GM18505 (cell line): ENCODE measurements around the gene GAL3ST2.
"Not testable (repeated sequence)": the region's sequence is repeated elsewhere in the genome, so short reads cannot be mapped to it uniquely, and the experiment has no call there.

Source experiments
- ATAC-seq: cut with Tn5 transposase; IDR thresholded peaks from one replicate; pipeline ENCODE4 v1.9.1; 2021; ENCODE audit not compliant: unreplicated experiment
- POLR2A ChIP-seq: IDR thresholded peaks from 4 replicates; pipeline ENCODE4 v1.6.1; 2011; ENCODE audit warnings: borderline replicate concordance; ENCODE audit not compliant: insufficient read depth, insufficient read length; ENCODE audit errors: extremely low read depth

Gene GAL3ST2

GRCh38 chr2:241776336-241777169 lies at the start of gene GAL3ST2:
Gene GAL3ST2, plus strand, starts transcription at chr2:241776822. Its CDS starts 134 bp downstream, at chr2:241776956.
- ATAC-seq, result no peak
- TF ChIP-seq POLR2A, result no peak

- no peak for ATAC-seq
- no peak for TF ChIP-seq POLR2A
These were observed 48.6 kb upstream of the GAL3ST2 start for GRCh38 chr2:241728000-241728399.

- TF ChIP-seq POLR2A, result no peak
These were observed 48.0 kb upstream of the GAL3ST2 start for GRCh38 chr2:241728627-241729026.

DNA sequence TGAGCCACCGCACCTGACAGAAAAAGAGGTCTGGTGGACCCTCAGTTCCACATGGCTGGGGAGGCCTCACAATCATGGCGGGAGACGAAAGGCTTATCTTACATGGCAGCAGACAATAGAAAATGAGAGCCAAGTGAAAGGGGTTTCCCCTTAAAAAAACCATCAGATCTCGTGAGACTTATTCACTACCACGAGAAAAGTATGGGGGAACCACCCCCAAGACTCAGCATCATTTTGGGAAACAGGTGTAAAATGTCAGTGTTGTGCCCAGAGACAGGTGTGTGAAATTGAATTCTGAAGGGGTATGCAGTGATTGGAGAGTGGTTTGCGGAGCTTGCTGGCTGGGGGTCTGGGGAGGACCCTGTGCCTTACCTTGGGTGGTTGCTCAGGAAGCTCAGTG lies 46.8 kb upstream of the GAL3ST2 start:
- ATAC-seq, result no peak
- no peak for TF ChIP-seq POLR2A

More at GRCh38 chr2:241728627-241729026, 48.0 kb upstream of the GAL3ST2 start:
- ATAC-seq, result no peak

- no peak for TF ChIP-seq POLR2A
These were observed 45.8 kb upstream of the GAL3ST2 start for GRCh38 chr2:241730671-241731293.

GRCh38 chr2:241732513-241733186 lies 44.0 kb upstream of the GAL3ST2 start:
- not testable (repeated sequence) for ATAC-seq

More at GRCh38 chr2:241730671-241731293, 45.8 kb upstream of the GAL3ST2 start:
- no peak for ATAC-seq

DNA sequence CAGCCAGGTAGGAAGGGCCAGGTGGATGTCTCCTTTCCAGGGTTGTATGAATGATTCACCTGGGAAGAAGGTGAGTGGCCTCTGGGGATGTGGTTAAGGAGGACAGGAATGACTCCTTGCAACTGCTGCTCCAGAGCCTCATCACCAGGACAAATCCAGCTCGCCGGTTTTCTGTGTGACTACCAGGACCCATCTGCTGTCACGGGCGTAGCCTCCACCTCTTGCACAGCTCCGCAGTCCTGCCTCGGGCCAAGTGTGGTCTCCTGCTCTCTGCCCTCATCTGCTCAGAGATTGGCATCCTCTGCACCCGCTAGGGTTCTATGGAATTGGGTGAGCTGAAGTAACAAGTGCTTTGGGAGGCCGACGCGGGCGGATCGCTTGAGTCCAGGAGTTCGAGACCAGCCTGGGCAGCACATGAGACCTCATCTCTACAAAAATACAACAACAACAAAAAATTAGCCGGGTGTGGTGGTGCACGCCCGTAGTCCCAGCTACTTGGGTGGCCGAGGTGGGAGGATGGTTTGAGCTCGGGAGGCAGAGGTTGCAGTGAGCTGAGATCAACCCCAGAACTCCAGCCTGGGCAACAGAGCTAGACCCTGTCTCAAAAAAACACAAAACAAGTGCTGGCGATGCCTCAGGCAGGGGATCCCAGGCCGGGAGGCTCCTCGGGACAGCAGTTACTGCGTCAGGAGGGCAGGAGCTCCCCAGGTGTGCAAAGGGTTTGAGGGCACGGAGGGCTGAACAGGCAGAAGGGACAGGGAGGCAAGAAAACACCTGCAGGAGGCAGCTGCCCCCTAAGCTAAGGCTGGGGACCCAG lies 43.0 kb upstream of the GAL3ST2 start:
- no peak for TF ChIP-seq POLR2A
- ATAC-seq, result no peak

- no peak for ATAC-seq
- TF ChIP-seq POLR2A, result no peak
These were observed 42.5 kb upstream of the GAL3ST2 start for GRCh38 chr2:241734208-241734466.

GRCh38 chr2:241734467-241735208 lies 42.0 kb upstream of the GAL3ST2 start, which contains the start of gene D2HGDH:
Gene D2HGDH, plus strand, starts transcription at chr2:241734630. Its CDS starts 595 bp downstream, at chr2:241735225.
- peak; percentile 87 for TF ChIP-seq POLR2A
- peak; percentile 81 for ATAC-seq

- TF ChIP-seq POLR2A, result no peak
- no peak for ATAC-seq
These were observed 40.5 kb upstream of the GAL3ST2 start for GRCh38 chr2:241736111-241736510.

DNA sequence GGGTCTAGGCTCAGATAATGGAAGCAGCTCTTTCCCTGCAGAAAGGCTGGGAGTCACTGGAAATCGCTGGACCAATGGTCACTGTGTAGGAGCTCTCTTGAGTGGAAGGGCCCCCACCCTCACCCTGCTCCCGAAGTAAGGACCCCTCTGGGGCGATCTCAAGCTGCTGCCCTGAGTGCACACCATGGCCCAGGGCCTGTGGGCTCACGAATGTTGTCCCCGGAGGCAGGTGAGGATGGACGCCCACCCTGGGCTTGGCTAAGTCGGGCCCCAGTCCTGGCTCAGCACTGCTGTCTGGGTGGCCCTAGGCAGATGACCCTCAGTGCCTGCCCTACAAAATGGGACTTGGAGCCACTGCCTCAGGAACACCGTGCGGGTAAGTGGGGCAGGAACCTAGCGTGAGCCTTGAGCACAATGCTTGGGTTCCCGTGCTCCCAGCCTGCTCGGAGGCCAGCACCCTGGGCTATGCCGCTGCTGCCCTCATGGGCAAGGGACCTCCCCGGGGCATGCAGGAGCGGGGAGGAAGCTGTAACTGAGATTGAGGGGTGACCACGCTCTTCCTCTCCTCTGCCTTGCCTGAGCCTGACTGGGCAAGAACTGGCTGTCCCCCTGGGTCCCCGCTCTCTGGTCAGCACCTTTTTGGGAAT lies 38.5 kb upstream of the GAL3ST2 start:
- ATAC-seq, result no peak
- no peak for TF ChIP-seq POLR2A

GRCh38 chr2:241739177-241739576 lies 37.4 kb upstream of the GAL3ST2 start:
- TF ChIP-seq POLR2A, result no peak
- no peak for ATAC-seq

DNA sequence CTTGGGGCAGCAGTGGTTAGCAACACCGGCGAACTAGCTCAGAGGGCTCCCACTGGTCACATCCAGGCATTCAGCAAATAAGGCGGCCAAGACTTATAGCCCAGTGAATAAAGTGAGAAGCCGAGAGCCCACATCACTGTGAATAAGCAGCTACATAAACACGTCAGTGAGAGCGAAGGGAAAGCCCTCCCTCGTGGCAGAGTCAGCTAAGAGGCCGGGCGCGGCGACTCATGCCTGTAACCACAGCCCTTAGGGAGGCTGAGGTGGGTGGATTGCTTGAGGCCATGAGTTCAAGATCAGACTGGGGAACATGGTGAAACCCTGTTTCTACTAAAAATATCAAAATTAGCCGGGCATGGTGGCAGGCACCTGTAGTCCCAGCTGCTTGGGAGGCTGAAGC lies 37.0 kb upstream of the GAL3ST2 start:
- no peak for ATAC-seq
- TF ChIP-seq POLR2A, result no peak

DNA sequence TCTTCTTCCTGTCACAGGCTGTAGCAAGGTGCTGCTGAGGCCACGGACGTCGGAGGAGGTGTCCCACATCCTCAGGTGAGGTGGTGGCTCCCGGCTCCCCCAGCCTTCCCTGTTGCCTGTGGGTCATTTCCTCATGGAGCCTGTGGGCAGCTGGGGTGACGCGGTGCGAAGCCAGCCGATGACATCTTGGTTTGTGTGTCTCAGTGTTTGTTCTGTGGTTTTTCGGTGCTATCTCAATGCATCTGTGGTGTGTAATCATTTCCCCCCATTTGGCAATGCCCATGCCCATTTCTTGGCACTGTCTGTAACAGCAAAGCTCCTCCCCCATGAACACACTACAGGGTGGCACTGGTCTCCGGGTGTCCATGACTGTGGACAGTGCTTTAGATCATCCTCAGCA lies 35.6 kb upstream of the GAL3ST2 start:
- ATAC-seq, result no peak
- no peak for TF ChIP-seq POLR2A
